ENCODE measurements around the gene CDIP1.

Gene CDIP1

GRCh38 chr16:4513086-4513860 is 25.3 kb downstream of the CDIP1 start:
- ATAC-seq, result no peak

- ATAC-seq, result no peak
Observed at GRCh38 chr16:4512473-4512872, 26.1 kb downstream of the CDIP1 start.

GRCh38 chr16:4511441-4512082 is 27.0 kb downstream of the CDIP1 start:
- no peak for ATAC-seq

GRCh38 chr16:4510747-4511426 is 27.7 kb downstream of the CDIP1 start:
- ATAC-seq, result no peak

- no peak for ATAC-seq
Observed at GRCh38 chr16:4510131-4510530, 28.4 kb downstream of the CDIP1 start.

GRCh38 chr16:4509420-4509819 is 29.2 kb downstream of the CDIP1 start:
- ATAC-seq, result no peak

GRCh38 chr16:4508806-4509205 is 29.8 kb downstream of the CDIP1 start:
- no peak for ATAC-seq

GRCh38 chr16:4507588-4508345 is 30.8 kb downstream of the CDIP1 start:
- ATAC-seq, result no peak

- peak; percentile 72 to 83 for ATAC-seq
Observed at GRCh38 chr16:4506450-4506849, 32.1 kb downstream of the CDIP1 start.

- peak; percentile 83 to 85 for ATAC-seq
Observed at GRCh38 chr16:4505356-4506147, 33.0 kb downstream of the CDIP1 start.

- ATAC-seq, result no peak
Observed at GRCh38 chr16:4501071-4501478, 37.5 kb downstream of the CDIP1 start.

GRCh38 chr16:4500272-4500671 is 38.3 kb downstream of the CDIP1 start:
- peak; percentile 72 to 80 for ATAC-seq

- no peak for ATAC-seq
Observed at GRCh38 chr16:4499196-4499555, 39.4 kb downstream of the CDIP1 start.

- ATAC-seq, result no peak
Observed at GRCh38 chr16:4498546-4499195, 39.9 kb downstream of the CDIP1 start.

- peak; percentile 29 to 73 for ATAC-seq
Observed at GRCh38 chr16:4496305-4496704, 42.3 kb downstream of the CDIP1 start.

GRCh38 chr16:4495766-4496165 is 42.8 kb downstream of the CDIP1 start:
- no peak for ATAC-seq

- no peak for ATAC-seq
Observed at GRCh38 chr16:4494746-4495490, 43.7 kb downstream of the CDIP1 start.

- no peak for ATAC-seq
Observed at GRCh38 chr16:4491898-4492297, 46.7 kb downstream of the CDIP1 start.

GRCh38 chr16:4489030-4489429 is 49.5 kb downstream of the CDIP1 start:
- no peak for ATAC-seq

- ATAC-seq, result peak in 1 of 2 donors; percentile 45
Observed at GRCh38 chr16:4488499-4488967, 50.0 kb downstream of the CDIP1 start.

Data from activated CD4-positive, CD25-positive, alpha-beta regulatory T cell treated with anti-CD3 and anti-CD28 coated beads, Interleukin-2, amount 50 U/mL, for 24 hours (primary cell).